Activated T-cell treated with anti-CD3 and anti-CD28 coated beads for 48 hours (primary cell): ENCODE results near the gene DHH.
A peak's percentile ranks its signal among the peaks of the same experiment; 100 is the strongest.
"Not testable (repeated sequence)": the region's sequence is repeated elsewhere in the genome, so short reads cannot be mapped to it uniquely, and the experiment has no call there.

Experiments used
- DNase-seq: peaks from one replicate; pipeline ENCODE4 v3.0.0-alpha.2; 2020; ENCODE audit warnings: low read depth

Gene DHH

DNA sequence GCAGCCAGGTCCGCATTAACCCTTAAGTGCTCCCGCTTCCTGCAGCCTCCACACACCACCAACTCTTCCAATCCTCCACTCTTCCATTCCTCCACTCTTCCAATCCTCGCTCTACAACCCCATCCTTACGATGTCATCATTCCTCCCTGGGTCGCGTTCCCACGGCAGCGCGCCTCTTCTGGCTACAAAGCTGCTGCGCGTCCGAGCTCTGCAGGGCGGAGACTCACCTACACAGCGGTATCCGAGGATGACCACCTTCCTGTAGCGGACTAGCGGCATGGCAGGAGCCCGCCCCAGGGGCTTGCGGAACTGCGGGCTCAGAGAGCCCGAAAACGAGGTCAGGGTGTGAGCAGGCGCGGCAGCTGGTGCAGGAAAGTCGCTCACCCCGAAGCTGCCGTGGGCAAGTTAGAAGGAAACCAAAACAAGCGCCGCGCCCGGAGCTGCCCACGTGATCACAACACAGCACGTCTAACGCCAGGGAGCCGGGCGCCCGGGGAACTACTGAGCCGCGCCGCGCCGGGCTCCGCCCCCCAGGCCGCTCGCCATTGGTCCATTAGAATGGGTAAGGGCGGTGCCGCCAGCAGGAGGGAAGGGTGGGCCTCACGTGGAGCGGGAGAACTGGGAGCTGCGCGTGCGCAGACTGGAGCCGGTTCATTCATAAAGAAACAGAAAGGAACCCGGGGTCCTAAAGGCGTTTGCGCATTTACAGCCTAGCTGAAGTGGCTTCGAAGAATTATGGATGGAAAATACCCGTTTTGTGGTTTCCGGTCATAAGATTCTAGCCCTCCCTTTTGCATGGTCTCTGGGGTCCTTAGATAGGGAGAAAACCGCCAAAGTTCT lies 24.9 kb downstream of the DHH start, which contains the start of gene RHEBL1:
Gene RHEBL1 (minus strand): TSS at position 473 of the 840 bp plus-strand sequence. CDS start 194 bp downstream, at position 279.
- peak; percentile 99 for DNase-seq

GRCh38 chr12:49068879-49069506 lies 25.6 kb downstream of the DHH start:
- DNase-seq = no peak

DNA sequence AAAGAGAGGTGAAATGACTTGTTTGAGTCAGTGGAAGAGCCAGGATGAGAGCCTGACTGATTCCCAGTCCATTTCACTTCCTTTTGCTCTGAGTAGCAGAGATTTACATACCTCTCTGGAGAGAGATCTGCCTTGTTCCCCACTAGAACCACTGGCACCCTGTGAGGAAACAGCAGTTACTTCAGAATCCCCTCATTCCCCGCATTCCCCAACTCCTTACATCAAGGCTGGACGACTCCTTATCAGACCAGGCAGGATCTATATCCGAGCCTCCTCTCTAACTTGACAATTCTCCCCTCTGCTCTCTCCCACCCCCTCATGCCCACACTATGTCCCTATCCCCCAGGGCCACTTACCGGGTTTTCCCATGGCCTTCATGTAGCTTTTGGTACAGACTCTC lies 28.5 kb downstream of the DHH start:
- no peak for DNase-seq

DNA sequence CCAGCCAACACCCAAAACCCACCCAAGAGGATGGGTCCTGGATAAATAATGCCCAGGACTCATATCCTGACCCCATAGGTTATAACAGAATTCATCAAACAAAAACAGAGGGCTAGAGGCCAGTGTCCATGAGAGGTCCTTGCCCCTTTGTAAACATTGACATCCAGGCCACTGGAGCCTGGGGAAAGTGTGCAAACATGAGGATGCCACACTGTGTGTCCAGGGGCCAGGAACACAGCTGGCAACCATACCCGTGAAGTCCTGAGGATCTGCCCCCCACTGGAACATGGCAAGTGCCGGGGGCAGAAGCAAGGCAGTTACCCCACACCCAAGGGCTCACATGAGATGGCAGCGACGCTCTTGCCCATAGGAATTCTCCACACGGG lies 29.8 kb downstream of the DHH start:
- DNase-seq = no peak

- DNase-seq = not testable (repeated sequence)
Observed at GRCh38 chr12:49061916-49062315, 32.7 kb downstream of the DHH start.

DNA sequence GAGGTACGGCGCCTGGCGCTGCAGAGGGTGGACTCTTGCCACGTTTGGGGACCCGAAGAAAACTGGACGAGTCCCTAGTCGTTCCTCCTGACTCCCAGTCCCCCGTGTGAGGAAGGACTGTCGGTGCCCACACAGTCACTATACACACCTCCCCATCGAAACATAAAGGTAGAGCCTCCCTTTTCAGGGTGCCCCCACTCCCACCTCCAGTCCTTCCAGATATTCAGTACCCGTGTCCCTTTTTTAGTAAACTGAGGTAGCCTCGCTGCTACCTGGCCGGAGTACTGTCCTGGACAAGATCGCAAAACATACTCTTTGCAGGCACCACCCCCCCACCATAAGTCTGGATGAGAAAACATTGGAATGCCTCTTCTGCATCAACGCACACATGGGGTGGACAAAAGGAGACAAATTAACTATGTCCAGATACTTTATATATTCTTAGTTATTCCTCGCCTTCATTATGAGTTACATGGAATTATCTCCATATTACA lies 33.4 kb downstream of the DHH start:
- DNase-seq = no peak

DNA sequence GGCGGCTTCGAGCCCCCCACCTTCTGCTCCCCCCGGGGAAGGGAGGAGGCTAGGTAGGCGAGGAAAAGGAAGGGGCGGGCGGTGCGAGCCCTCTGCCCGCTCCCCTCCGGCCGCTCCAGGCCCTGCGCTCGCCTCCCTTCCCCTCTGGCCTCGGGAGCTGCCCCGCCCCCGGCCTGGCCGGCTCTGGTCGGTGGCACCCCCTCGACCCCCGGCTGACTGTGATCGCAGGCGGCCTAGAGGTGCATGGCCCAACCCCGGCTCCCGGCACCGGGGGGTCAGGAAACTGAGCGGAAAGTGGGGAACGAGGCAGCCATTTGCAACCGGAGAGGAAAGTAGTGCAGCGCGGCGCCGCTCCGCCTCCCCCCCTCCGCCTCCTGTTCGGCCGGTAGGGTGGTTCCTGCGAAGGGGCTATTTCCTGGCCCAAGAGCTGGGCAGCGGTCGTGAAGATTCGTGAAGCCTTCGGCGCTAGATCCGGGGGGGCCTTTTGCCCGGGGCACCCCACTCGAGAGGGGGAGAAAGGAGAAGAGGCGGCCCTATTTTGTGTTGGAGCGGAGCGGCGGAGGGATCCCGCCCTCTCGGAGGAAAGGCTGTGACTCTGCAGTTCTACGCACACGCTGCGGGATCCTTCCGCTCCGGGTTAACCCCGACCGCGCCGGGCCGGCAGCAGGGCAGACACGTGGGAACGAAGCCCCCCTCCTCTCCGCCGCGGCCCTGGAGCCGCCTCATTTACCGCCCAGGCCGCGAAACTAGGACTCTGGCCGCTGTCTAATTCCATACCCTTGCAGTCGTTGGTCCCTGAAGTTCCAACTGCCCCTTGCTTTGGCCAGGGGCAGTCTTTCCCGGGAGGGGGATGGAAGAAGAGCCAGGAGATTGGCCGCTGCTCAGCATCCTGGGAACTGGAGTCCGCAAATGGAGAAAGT lies 34.1 kb downstream of the DHH start, which contains the start of gene KMT2D:
Gene KMT2D (minus strand): TSS at position 558 of the 920 bp plus-strand sequence. CDS start 5,470 bp downstream, outside the sequence.
- DNase-seq = peak; percentile 86

DNA sequence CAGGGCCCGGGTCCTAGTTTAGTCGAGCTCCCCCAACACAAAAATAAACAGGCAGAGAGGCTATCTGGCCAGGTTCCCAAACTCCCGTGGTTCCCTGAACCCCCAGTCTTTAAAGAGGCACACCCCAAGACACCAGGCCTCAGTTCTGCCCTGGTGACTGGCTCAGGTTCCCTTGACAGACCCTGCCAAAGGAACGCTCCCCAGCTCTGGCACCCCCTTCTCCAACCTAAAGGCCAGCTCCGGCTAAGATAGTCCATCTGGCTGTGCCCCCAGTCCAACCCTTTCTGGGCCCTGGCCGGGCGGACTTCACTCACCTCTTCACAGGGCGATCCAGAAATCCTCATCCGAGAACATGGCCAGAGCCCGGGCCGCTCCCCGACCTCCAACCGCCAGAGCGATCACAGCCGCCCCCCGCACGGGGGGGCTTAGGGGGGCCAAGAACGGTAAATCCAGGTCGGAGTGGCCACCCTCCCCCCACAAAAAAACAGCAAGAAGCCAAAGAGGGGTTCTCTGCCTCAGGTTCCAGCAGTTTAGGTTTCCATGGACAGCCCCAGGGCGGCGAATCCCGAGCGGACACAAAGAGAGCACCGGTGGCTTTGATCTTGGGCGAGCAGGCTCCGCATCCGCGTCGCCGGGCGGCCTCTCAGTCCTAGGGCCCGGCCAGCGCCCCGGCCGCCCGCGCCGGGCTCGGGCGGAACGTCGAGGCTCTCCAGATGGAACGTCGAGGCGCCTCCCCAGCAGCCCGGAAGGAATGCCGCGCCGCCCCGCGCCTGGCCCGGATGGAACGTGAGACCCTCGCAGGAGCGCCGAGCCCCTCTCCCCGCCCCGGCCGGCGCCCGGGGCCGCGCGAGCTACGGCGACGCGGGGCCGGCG lies 35.1 kb downstream of the DHH start:
- peak; percentile 15 for DNase-seq

DNA sequence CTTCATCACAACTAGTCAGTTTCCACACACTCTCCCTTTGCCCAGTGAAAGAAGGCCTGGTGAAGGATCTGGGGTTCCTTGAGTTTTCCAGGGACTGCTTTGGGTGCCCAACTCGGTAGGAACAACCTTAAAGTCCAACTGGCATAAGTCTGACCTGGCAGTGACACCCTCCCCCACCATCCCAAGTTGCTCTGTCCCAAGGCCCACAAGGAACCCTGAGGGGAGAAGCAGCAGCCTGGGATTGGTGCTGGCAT lies 35.6 kb downstream of the DHH start:
- no peak for DNase-seq

- DNase-seq = no peak
Observed at GRCh38 chr12:49058366-49059044, 36.1 kb downstream of the DHH start.

GRCh38 chr12:49057888-49058287 lies 36.7 kb downstream of the DHH start:
- no peak for DNase-seq

- DNase-seq = peak; percentile 27
Observed at GRCh38 chr12:49055978-49056754, 38.4 kb downstream of the DHH start.

GRCh38 chr12:49055092-49055491 lies 39.5 kb downstream of the DHH start:
- DNase-seq = no peak

- no peak for DNase-seq
Observed at GRCh38 chr12:49054524-49054923, 40.1 kb downstream of the DHH start.

- DNase-seq = no peak
Observed at GRCh38 chr12:49054096-49054495, 40.5 kb downstream of the DHH start.

GRCh38 chr12:49052451-49053208 lies 42.0 kb downstream of the DHH start:
- DNase-seq = no peak

GRCh38 chr12:49051777-49052438 lies 42.7 kb downstream of the DHH start:
- no peak for DNase-seq

- no peak for DNase-seq
Observed at GRCh38 chr12:49051373-49051764, 43.2 kb downstream of the DHH start.
